MM.1S (cell line): ENCODE measurements around the gene CNOT8.

Experiments
- DNase-seq: peaks from one replicate; pipeline ENCODE4 v3.0.0-alpha.2; 2015
- H2AFZ ChIP-seq: fragments of 300-600 bp; sonication (generic); 2 replicates; pipeline ENCODE4 v1.6.0; 2016; ENCODE audit warnings: antibody characterized with exemption, low read length
- H3F3A ChIP-seq: fragments of 300-600 bp; sonication (generic); 2 replicates; pipeline ENCODE4 v1.6.1; 2016; ENCODE audit warnings: mild to moderate bottlenecking, antibody characterized with exemption, low read length, moderate library complexity, mixed read lengths; ENCODE audit not compliant: insufficient read depth
- H3K27ac ChIP-seq: fragments of 300-600 bp; sonication (generic); 2 replicates; pipeline ENCODE4 v1.5.1; 2016; ENCODE audit warnings: mild to moderate bottlenecking, low read length
- H3K27me3 ChIP-seq: fragments of 300-600 bp; sonication (generic); replicated peaks from 2 replicates; pipeline ENCODE4 v1.6.0; 2016; ENCODE audit warnings: low read length; ENCODE audit not compliant: insufficient read depth
- H3K36me3 ChIP-seq: fragments of 300-600 bp; sonication (generic); replicated peaks from 2 replicates; pipeline ENCODE4 v1.6.1; 2016; ENCODE audit warnings: mild to moderate bottlenecking, low read length, mixed read lengths; ENCODE audit not compliant: insufficient read depth
- H3K4me1 ChIP-seq: fragments of 300-600 bp; sonication (generic); 2 replicates; pipeline ENCODE4 v1.6.1; 2016; ENCODE audit warnings: low read length, mixed read lengths
- H3K4me2 ChIP-seq: fragments of 300-600 bp; sonication (generic); 2 replicates; pipeline ENCODE4 v1.6.0; 2016; ENCODE audit warnings: low read depth, low read length
- H3K4me3 ChIP-seq: fragments of 300-600 bp; sonication (generic); 2 replicates; pipeline ENCODE4 v1.5.1; 2016; ENCODE audit warnings: low read length, mixed read lengths
- H3K79me2 ChIP-seq: fragments of 300-600 bp; sonication (generic); 2 replicates; pipeline ENCODE4 v1.6.1; 2016; ENCODE audit warnings: mixed run types, low read length, mixed read lengths
- H3K9ac ChIP-seq: fragments of 300-600 bp; sonication (generic); 2 replicates; pipeline ENCODE4 v1.6.1; 2016; ENCODE audit warnings: low read length, mixed read lengths
- H3K9me2 ChIP-seq: fragments of 300-600 bp; sonication (generic); replicated peaks from 2 replicates; pipeline ENCODE4 v1.6.1; 2016; ENCODE audit warnings: mild to moderate bottlenecking, low read length, mixed read lengths; ENCODE audit not compliant: insufficient read depth
- H3K9me3 ChIP-seq: fragments of 300-600 bp; sonication (generic); replicated peaks from 2 replicates; pipeline ENCODE4 v1.6.1; 2016; ENCODE audit warnings: mild to moderate bottlenecking, low read length, mixed read lengths; ENCODE audit not compliant: insufficient read depth
- H4K20me1 ChIP-seq: fragments of 300-600 bp; sonication (generic); 2 replicates; pipeline ENCODE4 v1.6.1; 2016; ENCODE audit warnings: mild to moderate bottlenecking, low read length, moderate library complexity, mixed read lengths; ENCODE audit not compliant: insufficient read depth
- EZH2 ChIP-seq: fragments of 300-600 bp; sonication (generic); optimal IDR thresholded peaks from 2 replicates; pipeline ENCODE3; 2017; ENCODE audit warnings: low read depth, mild to moderate bottlenecking, antibody characterized with exemption, low read length, mixed read lengths
- EZH2phosphoT487 ChIP-seq: fragments of 300-600 bp; sonication (generic); IDR thresholded peaks from 2 replicates; pipeline ENCODE4 v1.6.1; 2018; ENCODE audit warnings: antibody characterized with exemption, low read length
- TF ChIP-seq, protein P1 (sequence below): fragments of 300-600 bp; sonication (generic); IDR thresholded peaks from 2 replicates; pipeline ENCODE4 v1.5.1; 2016; ENCODE audit warnings: antibody characterized with exemption, low read length, mixed read lengths

The CNOT8 gene

DNA sequence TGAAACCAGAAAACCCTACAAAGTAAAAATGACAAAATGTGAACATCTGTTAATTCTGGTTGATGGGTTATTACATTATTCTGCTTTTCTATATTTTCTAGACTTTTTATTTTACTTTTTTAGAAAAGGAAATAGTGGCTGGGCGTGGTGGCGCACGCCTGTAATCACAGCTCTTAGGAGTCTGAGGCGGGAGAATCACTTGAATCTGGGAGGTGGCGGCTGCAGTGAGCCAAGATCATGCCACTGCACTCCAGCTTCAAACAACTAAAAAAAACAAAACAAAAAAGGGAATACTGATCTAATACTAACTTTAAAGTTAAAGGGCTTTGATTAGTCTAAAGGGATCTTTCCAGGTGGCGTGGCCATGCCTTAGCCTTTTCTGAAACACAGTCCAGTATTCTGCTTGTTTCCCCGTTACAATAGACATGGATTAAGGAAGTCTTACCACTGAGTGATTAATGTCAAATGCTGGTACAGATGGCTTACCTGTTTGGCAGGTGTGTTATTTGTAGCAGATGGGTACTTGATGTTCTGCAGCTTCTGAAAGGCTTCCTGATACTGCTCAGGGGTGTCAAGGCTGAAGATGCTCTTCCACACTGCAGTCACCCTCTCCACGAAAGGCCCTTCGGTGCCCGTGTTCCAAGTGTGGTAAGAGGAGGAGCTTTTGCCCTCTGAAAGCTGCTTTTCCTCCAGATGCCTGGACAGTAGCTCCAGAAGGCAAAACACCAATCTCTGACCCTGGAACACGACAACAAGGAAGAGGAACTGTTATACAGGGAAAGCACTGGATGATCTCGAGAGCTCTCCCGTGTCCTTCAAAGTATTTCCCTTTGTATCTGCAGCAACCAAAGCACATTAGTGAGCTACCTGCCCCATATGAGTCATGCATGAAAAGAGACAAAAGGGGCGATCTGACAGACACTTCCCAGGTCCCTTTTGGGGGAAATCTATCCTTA lies 37.5 kb downstream of the CNOT8 start:
- no peaks in the 10 kb centered on the region for H3K9me2 ChIP-seq
- H3K27ac ChIP-seq = no peak overlapping the region
- H3K79me2 ChIP-seq = no peaks in the 10 kb centered on the region
- no peaks in the 10 kb centered on the region for H3K27me3 ChIP-seq
- no peak overlapping the region for H3K4me3 ChIP-seq
- no peaks in the 10 kb centered on the region for H3F3A ChIP-seq
- peaks cover 11% of the 10 kb centered on the region for H3K36me3 ChIP-seq
- H3K4me2 ChIP-seq = no peak overlapping the region
- H3K4me1 ChIP-seq = no peaks in the 10 kb centered on the region
- DNase-seq = no peak
- no peak overlapping the region for H2AFZ ChIP-seq
- no peaks in the 10 kb centered on the region for H4K20me1 ChIP-seq
- no peak for TF ChIP-seq EZH2
- TF ChIP-seq, protein P1, sequence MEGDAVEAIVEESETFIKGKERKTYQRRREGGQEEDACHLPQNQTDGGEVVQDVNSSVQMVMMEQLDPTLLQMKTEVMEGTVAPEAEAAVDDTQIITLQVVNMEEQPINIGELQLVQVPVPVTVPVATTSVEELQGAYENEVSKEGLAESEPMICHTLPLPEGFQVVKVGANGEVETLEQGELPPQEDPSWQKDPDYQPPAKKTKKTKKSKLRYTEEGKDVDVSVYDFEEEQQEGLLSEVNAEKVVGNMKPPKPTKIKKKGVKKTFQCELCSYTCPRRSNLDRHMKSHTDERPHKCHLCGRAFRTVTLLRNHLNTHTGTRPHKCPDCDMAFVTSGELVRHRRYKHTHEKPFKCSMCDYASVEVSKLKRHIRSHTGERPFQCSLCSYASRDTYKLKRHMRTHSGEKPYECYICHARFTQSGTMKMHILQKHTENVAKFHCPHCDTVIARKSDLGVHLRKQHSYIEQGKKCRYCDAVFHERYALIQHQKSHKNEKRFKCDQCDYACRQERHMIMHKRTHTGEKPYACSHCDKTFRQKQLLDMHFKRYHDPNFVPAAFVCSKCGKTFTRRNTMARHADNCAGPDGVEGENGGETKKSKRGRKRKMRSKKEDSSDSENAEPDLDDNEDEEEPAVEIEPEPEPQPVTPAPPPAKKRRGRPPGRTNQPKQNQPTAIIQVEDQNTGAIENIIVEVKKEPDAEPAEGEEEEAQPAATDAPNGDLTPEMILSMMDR = no peak
- no peak for TF ChIP-seq EZH2phosphoT487
- no peak overlapping the region for H3K9ac ChIP-seq
- no peaks in the 10 kb centered on the region; the same call in 1 of the 2 replicates for H3K9me3 ChIP-seq

GRCh38 chr5:154896562-154897165 lies 38.2 kb downstream of the CNOT8 start:
- DNase-seq = no peak
- H3K4me3 ChIP-seq = no peak overlapping the region
- no peak overlapping the region for H2AFZ ChIP-seq
- no peak overlapping the region for H3K4me2 ChIP-seq
- no peaks in the 10 kb centered on the region for H3F3A ChIP-seq
- H3K4me1 ChIP-seq = no peaks in the 10 kb centered on the region
- no peaks in the 10 kb centered on the region for H3K27me3 ChIP-seq
- peaks cover 11% of the 10 kb centered on the region for H3K36me3 ChIP-seq
- H4K20me1 ChIP-seq = no peaks in the 10 kb centered on the region
- H3K27ac ChIP-seq = no peak overlapping the region
- no peaks in the 10 kb centered on the region; the same call in 1 of the 2 replicates for H3K9me3 ChIP-seq
- H3K79me2 ChIP-seq = no peaks in the 10 kb centered on the region
- no peak overlapping the region for H3K9ac ChIP-seq
- TF ChIP-seq EZH2 (no peak), EZH2phosphoT487 (no peak)
- H3K9me2 ChIP-seq = no peaks in the 10 kb centered on the region

DNA sequence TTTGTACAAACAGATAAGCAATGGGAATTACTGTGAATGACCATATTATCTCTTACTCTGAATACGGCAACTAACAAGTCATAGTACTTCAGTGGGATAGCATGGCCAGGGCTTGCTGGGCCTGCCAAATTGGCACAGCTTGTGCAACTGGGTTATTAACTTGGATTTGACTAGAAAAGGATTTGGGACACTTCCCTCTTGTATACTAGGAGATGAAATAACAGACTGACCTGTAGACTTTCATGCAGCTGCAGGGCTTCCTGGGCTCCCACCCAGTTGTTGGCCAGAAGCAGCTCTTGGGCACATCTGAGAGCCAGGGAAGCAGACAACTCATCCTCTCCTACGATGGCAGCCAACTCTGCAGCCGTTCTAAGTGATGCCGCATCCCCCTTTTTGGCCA lies 39.8 kb downstream of the CNOT8 start:
- Histone ChIP-seq H3K9me3 (no peaks in the 10 kb centered on the region; the same call in 1 of the 2 replicates), H3K27me3 (no peaks in the 10 kb centered on the region), H3K9ac (no peak overlapping the region), H3K4me3 (no peak overlapping the region), H3K79me2 (no peaks in the 10 kb centered on the region), H4K20me1 (no peaks in the 10 kb centered on the region), H3K27ac (no peak overlapping the region), H2AFZ (no peak overlapping the region), H3K36me3 (peaks cover 18% of the 10 kb centered on the region), H3K4me2 (no peak overlapping the region), H3F3A (no peaks in the 10 kb centered on the region), H3K4me1 (no peaks in the 10 kb centered on the region), H3K9me2 (no peaks in the 10 kb centered on the region)
- DNase-seq = no peak
- TF ChIP-seq EZH2 (no peak), EZH2phosphoT487 (no peak)
- TF ChIP-seq, protein P1 = no peak
